Colonic mucosa (tissue), 4 donors: ENCODE measurements around the gene TMCC1. TPM values are rescaled to one million over a fixed set of nuclear protein-coding genes. Genes with fewer than 3 reads are reported as not detected.
"Not testable (repeated sequence)": the region's sequence is repeated elsewhere in the genome, so short reads cannot be mapped to it uniquely, and the experiment has no call there.

Source experiments
- DNase-seq: peaks from one replicate; pipeline ENCODE4 v3.0.0-alpha.2; 2020
- H3K27ac ChIP-seq: fragments of 200-600 bp; one replicate; pipeline ENCODE4 v1.8.0; 2021
- H3K27me3 ChIP-seq: fragments of 200-600 bp; one replicate; pipeline ENCODE4 v1.8.0; 2021
- H3K36me3 ChIP-seq: fragments of 200-600 bp; one replicate; pipeline ENCODE4 v1.8.0; 2021
- H3K4me1 ChIP-seq: fragments of 200-600 bp; one replicate; pipeline ENCODE4 v1.8.0; 2021; ENCODE audit warnings: mild to moderate bottlenecking
- H3K4me3 ChIP-seq: fragments of 200-600 bp; one replicate; pipeline ENCODE4 v1.8.0; 2021
- H3K9ac ChIP-seq, 2 donors: one replicate each; pipeline ENCODE4 v1.7.0; 2013; ENCODE audit warnings: control low read depth in 2 of 2, low read depth in 2 of 2, low read length in 2 of 2
- H3K9me3 ChIP-seq: fragments of 200-600 bp; one replicate; pipeline ENCODE4 v1.8.0; 2021
- CTCF ChIP-seq: fragments of 200-600 bp; IDR thresholded peaks from one replicate; pipeline ENCODE4 v1.8.0; 2022; ENCODE audit warnings: antibody characterized with exemption, mild to moderate bottlenecking
- intact Hi-C: fragments of 100-400 bp; cut with DNase I; formaldehyde crosslinking; loops from one replicate; pipeline ENCODE4 v1.14.1; 2022
- total RNA-seq, 2 donors: library from RNA; stranded (reverse); fragmentation: NEBNext Ultra II Directional in 1 of 2; extraction: Animal tissue kit (Norgen Biotek cat#: 25700) in 1 of 2; gene quantifications; one replicate each; pipeline ENCODE4 v1.2.1, GENCODE V29; 2021
- donor health status: healthy.
- donor health status: DM: no; HTN: no; CAD: no.
- donor health status: DM: no; HTN: no; CAD: no.

The TMCC1 gene
- total RNA-seq, 2 donors from 2014 or later, result 23.2 to 32.8 TPM

- DNase-seq, result no peak
- no peaks in the 10 kb centered on the region for H3K36me3 ChIP-seq
- H3K4me1 ChIP-seq, result no peaks in the 10 kb centered on the region
Observed at GRCh38 chr3:129764090-129764489, 129.4 kb downstream of the TMCC1 start.

GRCh38 chr3:129758785-129759320, 134.7 kb downstream of the TMCC1 start:
- no peaks in the 10 kb centered on the region for H3K4me1 ChIP-seq
- H3K36me3 ChIP-seq, result no peaks in the 10 kb centered on the region
- H3K9me3 ChIP-seq, result no peaks in the 10 kb centered on the region
- H3K27ac ChIP-seq, result no peak overlapping the region
- DNase-seq, result no peak
- no peak overlapping the region for H3K9ac ChIP-seq
- H3K27me3 ChIP-seq, result no peaks in the 10 kb centered on the region
- no peak for TF ChIP-seq CTCF
- intact Hi-C loops, result no loop called here
- no peak overlapping the region for H3K4me3 ChIP-seq

More at GRCh38 chr3:129764090-129764489, 129.4 kb downstream of the TMCC1 start:
- intact Hi-C loops, result no loop called here
- H3K27me3 ChIP-seq, result no peaks in the 10 kb centered on the region
- H3K9me3 ChIP-seq, result no peaks in the 10 kb centered on the region
- H3K27ac ChIP-seq, result no peak overlapping the region
- H3K4me3 ChIP-seq, result no peak overlapping the region
- H3K9ac ChIP-seq, result no peak overlapping the region
- no peak for TF ChIP-seq CTCF

DNA sequence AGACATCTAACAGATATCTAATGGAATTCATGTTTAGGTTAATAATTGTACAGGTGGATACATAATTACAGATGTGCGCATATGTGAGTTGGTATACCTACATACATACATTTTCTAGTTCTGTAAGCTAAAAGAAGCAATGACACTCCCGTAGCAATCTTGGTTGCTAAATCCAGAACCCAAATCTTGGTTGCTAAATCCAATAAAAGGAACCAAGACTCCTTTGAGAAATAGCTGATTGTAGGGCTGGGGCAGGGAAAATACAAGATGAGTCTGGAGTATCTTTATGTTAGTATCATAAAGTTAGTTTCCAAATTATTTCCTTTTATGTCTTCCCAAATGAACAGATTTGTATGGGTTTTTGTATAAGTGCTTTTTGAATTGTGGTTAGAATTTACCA, 135.2 kb downstream of the TMCC1 start:
- no peak for DNase-seq
- Histone ChIP-seq H3K9me3 (no peaks in the 10 kb centered on the region), H3K36me3 (no peaks in the 10 kb centered on the region), H3K4me3 (no peak overlapping the region), H3K27me3 (no peaks in the 10 kb centered on the region), H3K9ac (no peak overlapping the region), H3K4me1 (no peaks in the 10 kb centered on the region), H3K27ac (no peak overlapping the region)
- no peak for TF ChIP-seq CTCF
- intact Hi-C loops, result no loop called here

DNA sequence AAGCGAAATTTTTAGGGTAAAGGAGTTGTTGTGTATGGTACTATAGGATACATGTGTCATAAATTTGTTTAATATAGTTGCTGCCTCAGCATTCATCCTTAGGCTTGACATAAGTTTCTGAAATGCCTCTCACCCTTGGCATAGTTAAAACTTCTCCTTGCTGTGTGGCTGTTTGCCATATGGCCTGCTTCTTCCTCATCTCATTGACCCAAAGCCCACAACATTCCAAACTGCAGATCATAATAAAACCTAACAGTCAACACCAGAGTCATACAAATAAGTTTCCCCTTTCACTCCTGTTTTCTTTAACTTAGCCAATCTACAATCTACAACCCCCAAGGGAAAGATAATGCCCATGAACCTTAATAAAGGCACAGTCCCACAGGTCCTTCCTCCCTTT, 136.6 kb downstream of the TMCC1 start:
- Histone ChIP-seq H3K4me3 (no peak overlapping the region), H3K27me3 (no peaks in the 10 kb centered on the region), H3K4me1 (no peaks in the 10 kb centered on the region), H3K27ac (no peak overlapping the region), H3K9ac (no peak overlapping the region), H3K9me3 (no peaks in the 10 kb centered on the region), H3K36me3 (no peaks in the 10 kb centered on the region)
- intact Hi-C loops, result no loop called here
- DNase-seq, result no peak
- TF ChIP-seq CTCF, result no peak

- DNase-seq, H3K9ac ChIP-seq, H3K4me3 ChIP-seq, intact Hi-C loops, H3K27ac ChIP-seq, H3K27me3 ChIP-seq, H3K36me3 ChIP-seq, H3K9me3 ChIP-seq, H3K4me1 ChIP-seq: not testable (repeated sequence)
Observed at GRCh38 chr3:129751105-129751504, 142.4 kb downstream of the TMCC1 start.

- no peak for DNase-seq
- intact Hi-C loops, result no loop called here
Observed at GRCh38 chr3:129749692-129750091, 143.8 kb downstream of the TMCC1 start.

More at GRCh38 chr3:129749692-129750091, 143.8 kb downstream of the TMCC1 start:
- Histone ChIP-seq H3K4me3 (no peak overlapping the region), H3K27me3 (no peaks in the 10 kb centered on the region), H3K9ac (no peak overlapping the region), H3K27ac (no peak overlapping the region), H3K9me3 (no peaks in the 10 kb centered on the region), H3K36me3 (no peaks in the 10 kb centered on the region), H3K4me1 (no peaks in the 10 kb centered on the region)
- no peak for TF ChIP-seq CTCF
